Measurements from ENCODE around the gene NAA38.

NAA38 gene

DNA sequence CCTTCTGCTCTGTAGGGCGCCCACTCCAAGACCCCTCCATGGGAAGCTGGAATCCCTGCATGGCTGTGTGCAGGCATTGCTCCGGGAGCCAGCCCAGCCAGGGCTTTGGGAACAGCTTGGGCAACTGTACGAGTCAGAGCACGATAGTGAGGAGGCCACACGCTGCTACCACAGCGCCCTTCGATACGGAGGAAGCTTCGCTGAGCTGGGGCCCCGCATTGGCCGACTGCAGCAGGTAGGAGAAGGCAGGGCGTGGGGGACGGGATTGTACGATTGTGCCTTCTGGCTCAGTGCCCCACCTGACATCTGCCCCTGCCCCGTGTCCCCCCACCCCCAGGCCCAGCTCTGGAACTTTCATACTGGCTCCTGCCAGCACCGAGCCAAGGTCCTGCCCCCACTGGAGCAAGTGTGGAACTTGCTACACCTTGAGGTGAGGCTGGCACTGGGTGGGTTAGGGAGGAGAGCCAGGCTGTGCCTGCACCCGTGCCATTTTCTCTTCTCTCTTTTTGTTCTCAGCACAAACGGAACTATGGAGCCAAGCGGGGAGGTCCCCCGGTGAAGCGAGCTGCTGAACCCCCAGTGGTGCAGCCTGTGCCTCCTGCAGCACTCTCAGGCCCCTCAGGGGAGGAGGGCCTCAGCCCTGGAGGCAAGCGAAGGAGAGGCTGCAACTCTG is 11.2 kb downstream of the NAA38 start:
- DNase-seq (ENCODE audit: low read depth) = no peak
- TF ChIP-seq CTCF (conservative IDR thresholded peaks at IDR 0.05; ENCODE audit: low read depth, low read length) = no peak
- no peak overlapping the region for H3K4me3 ChIP-seq (ENCODE audit: low read depth, low read length)

DNA sequence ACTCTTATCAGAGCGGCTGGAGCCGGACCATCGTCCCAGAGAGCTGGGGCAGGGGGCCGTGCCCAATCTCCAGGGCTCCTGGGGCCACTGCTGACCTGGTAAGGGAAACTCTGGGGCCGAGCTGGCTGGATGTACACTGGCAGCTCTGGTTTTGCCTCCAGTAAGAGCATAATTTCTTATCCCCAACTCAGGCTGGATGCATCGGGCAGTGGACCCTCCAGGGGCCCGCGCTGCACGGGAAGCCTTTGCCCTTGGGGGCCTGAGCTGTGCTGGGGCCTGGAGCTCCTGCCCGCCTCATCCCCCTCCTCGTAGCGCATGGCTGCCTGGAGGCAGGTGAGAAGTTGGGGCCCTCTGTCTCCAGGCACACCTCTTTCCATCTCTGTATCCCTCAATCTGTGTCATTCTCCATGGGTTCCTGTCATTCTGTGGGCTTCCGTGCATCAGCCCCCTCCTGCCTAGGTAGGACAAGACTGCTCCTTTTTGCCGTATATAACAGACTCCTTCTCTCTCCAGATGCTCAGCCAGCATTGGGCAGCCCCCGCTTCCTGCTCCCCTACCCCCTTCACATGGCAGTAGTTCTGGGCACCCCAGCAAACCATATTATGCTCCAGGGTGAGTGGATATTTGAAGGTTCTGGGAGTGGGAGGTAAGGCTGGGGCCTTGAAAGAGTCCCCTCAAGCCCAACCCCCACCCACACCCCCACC is 11.8 kb downstream of the NAA38 start:
- no peak for TF ChIP-seq CTCF (conservative IDR thresholded peaks at IDR 0.05; ENCODE audit: low read depth, low read length)
- no peak for DNase-seq (ENCODE audit: low read depth)
- peak overlapping the region; percentile 81 for H3K4me3 ChIP-seq (ENCODE audit: low read depth, low read length)

- H3K4me3 ChIP-seq (ENCODE audit: low read depth, low read length) = peak overlapping the region; percentile 81
- peak; percentile 97 for DNase-seq (ENCODE audit: low read depth)
- no peak for TF ChIP-seq CTCF (conservative IDR thresholded peaks at IDR 0.05; ENCODE audit: low read depth, low read length)
Measured at GRCh38 chr17:7844292-7845154, 12.8 kb downstream of the NAA38 start.

DNA sequence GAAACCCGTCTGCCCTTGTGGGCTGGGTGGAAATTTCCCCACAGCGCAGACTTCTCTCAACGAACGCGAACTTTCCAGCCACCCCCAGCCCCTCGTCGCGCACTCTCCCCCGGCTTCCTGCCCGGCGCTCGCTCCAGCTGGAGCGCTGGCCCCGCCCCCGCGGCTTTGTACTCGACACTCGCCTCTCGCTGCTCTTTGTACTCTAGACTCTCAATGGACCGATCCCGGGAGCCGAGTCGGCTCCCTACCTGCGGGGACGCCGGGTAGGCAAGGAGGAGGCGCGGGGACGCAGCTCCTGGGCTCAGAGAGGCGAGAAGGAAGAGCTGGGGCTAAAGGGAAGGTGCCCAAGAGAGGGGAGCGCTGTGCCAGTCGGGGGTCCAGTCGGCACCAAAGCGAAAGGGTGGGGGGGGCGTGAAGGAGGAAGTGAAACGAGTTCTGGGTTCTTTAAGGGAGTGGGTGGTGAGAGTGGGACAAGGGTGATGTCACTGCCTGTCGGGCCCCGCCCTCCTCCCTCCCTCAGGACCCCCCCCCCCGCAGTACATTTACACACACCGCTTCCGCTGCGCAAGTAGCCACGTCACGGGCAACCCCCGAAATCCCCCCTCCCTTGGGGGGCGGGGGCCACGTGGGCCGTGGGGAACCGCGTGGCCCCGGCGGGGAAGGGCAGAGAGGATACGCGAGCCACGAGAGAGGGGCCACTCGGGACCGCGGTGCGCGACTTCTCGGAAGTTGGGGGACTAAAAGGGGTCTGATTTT is 13.6 kb downstream of the NAA38 start:
- peak; percentile 94 for DNase-seq (ENCODE audit: low read depth)
- H3K4me3 ChIP-seq (ENCODE audit: low read depth, low read length) = peak overlapping the region; percentile 81
- no peak for TF ChIP-seq CTCF (conservative IDR thresholded peaks at IDR 0.05; ENCODE audit: low read depth, low read length)

- DNase-seq (ENCODE audit: low read depth) = no peak
- no peak for TF ChIP-seq CTCF (conservative IDR thresholded peaks at IDR 0.05; ENCODE audit: low read depth, low read length)
- H3K4me3 ChIP-seq (ENCODE audit: low read depth, low read length) = peak overlapping the region; percentile 81
Measured at GRCh38 chr17:7843257-7843535, 14.2 kb downstream of the NAA38 start.

DNA sequence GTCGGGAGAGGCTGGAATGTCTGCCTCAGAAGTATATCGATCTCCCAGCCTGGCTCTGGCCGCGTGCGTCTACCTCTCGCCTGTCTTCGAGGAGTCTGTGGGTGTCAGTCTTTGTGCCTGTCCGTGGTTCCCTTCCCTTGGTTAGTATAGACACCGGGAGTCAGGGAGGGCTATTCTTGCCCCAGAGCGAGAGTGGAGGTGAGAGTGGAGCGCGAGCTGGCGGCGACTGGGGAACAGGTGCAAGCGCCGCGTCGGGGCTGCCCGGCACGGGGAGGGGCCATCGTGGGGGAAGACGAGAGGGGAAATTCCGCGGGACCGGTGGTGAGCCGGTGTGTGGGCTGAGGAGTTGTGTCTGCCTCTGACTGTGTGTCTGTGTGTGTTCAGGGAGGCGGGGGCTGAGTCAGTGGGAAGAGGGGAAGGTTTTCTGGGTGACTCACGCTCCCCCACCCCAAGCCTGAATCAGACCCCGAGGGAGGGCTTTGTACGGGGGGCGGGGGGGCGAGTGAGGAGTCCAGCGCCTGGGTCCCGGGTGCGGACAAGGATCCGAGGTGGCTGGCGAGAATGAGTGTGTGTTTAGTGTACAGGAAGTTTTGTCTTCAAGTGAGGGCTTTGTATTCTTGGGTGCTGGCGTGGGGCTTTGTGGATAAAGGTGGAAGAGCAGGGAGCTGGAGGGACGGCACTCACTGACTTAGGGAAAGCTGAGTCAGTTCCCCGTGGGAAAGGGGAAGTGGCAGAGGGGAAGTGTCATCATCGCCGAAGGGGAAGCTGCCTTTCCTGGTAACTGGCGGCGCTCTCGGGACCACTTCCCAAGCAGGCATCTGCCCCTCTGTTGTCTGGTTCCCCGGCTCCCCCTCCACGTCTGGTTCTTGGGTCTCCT is 14.7 kb downstream of the NAA38 start:
- peak overlapping the region; percentile 81 for H3K4me3 ChIP-seq (ENCODE audit: low read depth, low read length)
- peak; percentile 89 for DNase-seq (ENCODE audit: low read depth)
- TF ChIP-seq CTCF (conservative IDR thresholded peaks at IDR 0.05; ENCODE audit: low read depth, low read length) = peak; percentile 6

All from choroid plexus epithelial cell (primary cell).